Non-pigmented ciliary epithelial cell (primary cell): ENCODE data around the gene RAET1E.
A peak's percentile ranks its signal among the peaks of the same experiment; 100 is the strongest.
"Not testable (repeated sequence)": the region's sequence is repeated elsewhere in the genome, so short reads cannot be mapped to it uniquely, and the experiment has no call there.

Experiments
- DNase-seq: peaks from one replicate; pipeline ENCODE4 v3.0.0-alpha.2; 2010; ENCODE audit warnings: low read depth

The RAET1E gene

GRCh38 chr6:149909701-149910470 lies 12.0 kb upstream of the RAET1E start:
- no peak for DNase-seq

GRCh38 chr6:149908480-149908879 lies 10.6 kb upstream of the RAET1E start:
- DNase-seq = not testable (repeated sequence)

GRCh38 chr6:149907317-149907716 lies 9.4 kb upstream of the RAET1E start:
- no peak for DNase-seq

GRCh38 chr6:149906405-149906804 lies 8.5 kb upstream of the RAET1E start:
- no peak for DNase-seq

GRCh38 chr6:149905911-149906371 lies 8.0 kb upstream of the RAET1E start:
- DNase-seq = no peak

GRCh38 chr6:149905371-149905910 lies 7.5 kb upstream of the RAET1E start:
- DNase-seq = no peak

- DNase-seq = no peak
These were observed 6.9 kb upstream of the RAET1E start for GRCh38 chr6:149904661-149905370.

GRCh38 chr6:149903938-149904611 lies 6.2 kb upstream of the RAET1E start:
- DNase-seq = no peak

GRCh38 chr6:149901444-149902140 lies 3.7 kb upstream of the RAET1E start:
- no peak for DNase-seq

GRCh38 chr6:149900620-149901443 lies 2.9 kb upstream of the RAET1E start:
- no peak for DNase-seq

GRCh38 chr6:149899926-149900619 lies 2.2 kb upstream of the RAET1E start:
- DNase-seq = no peak

GRCh38 chr6:149899486-149899885 lies 1.6 kb upstream of the RAET1E start:
- no peak for DNase-seq

GRCh38 chr6:149898966-149899365 lies 1.1 kb upstream of the RAET1E start:
- no peak for DNase-seq

- peak; percentile 22 for DNase-seq
These were observed 757 bp downstream of the RAET1E start for GRCh38 chr6:149897015-149897697.

- DNase-seq = no peak
These were observed 1.4 kb downstream of the RAET1E start for GRCh38 chr6:149896491-149896890.

GRCh38 chr6:149895833-149896271 lies 2.1 kb downstream of the RAET1E start:
- DNase-seq = no peak

- no peak for DNase-seq
These were observed 2.8 kb downstream of the RAET1E start for GRCh38 chr6:149895048-149895590.

GRCh38 chr6:149891864-149892263 lies 6.0 kb downstream of the RAET1E start:
- DNase-seq = not testable (repeated sequence)

GRCh38 chr6:149891259-149891658 lies 6.7 kb downstream of the RAET1E start:
- no peak for DNase-seq
